HG03469 (cell line): ENCODE data around the gene HNRNPC.
"Not testable (repeated sequence)": the region's sequence is repeated elsewhere in the genome, so short reads cannot be mapped to it uniquely, and the experiment has no call there.

Source experiments
- ATAC-seq: cut with Tn5 transposase; IDR thresholded peaks from one replicate; pipeline ENCODE4 v1.9.1; 2021; ENCODE audit warnings: mild to moderate bottlenecking, moderate library complexity, moderate number of reproducible peaks; ENCODE audit not compliant: unreplicated experiment

The HNRNPC gene

GRCh38 chr14:21197418-21198205, 71.6 kb downstream of the HNRNPC start:
- ATAC-seq, result no peak

- ATAC-seq, result no peak
These were observed 74.6 kb downstream of the HNRNPC start for GRCh38 chr14:21194597-21194996.

- ATAC-seq, result no peak
These were observed 76.2 kb downstream of the HNRNPC start for GRCh38 chr14:21192875-21193535.

GRCh38 chr14:21192447-21192822, 76.8 kb downstream of the HNRNPC start:
- ATAC-seq, result no peak

- peak; percentile 88 for ATAC-seq
These were observed 77.3 kb downstream of the HNRNPC start for GRCh38 chr14:21191809-21192446.

GRCh38 chr14:21191261-21191808, 77.9 kb downstream of the HNRNPC start:
- no peak for ATAC-seq

GRCh38 chr14:21185491-21185890, 83.8 kb downstream of the HNRNPC start:
- ATAC-seq, result no peak

GRCh38 chr14:21184254-21184653, 85.0 kb downstream of the HNRNPC start:
- ATAC-seq, result no peak

GRCh38 chr14:21182166-21182565, 87.1 kb downstream of the HNRNPC start:
- ATAC-seq, result no peak

GRCh38 chr14:21171128-21171527, 98.1 kb downstream of the HNRNPC start:
- no peak for ATAC-seq

- no peak for ATAC-seq
These were observed 99.7 kb downstream of the HNRNPC start for GRCh38 chr14:21169573-21169972.

- no peak for ATAC-seq
These were observed 101.2 kb downstream of the HNRNPC start for GRCh38 chr14:21168055-21168454.

- ATAC-seq, result not testable (repeated sequence)
These were observed 103.6 kb downstream of the HNRNPC start for GRCh38 chr14:21165670-21166069.

GRCh38 chr14:21165002-21165605, 104.1 kb downstream of the HNRNPC start:
- ATAC-seq, result not testable (repeated sequence)

- no peak for ATAC-seq
These were observed 105.4 kb downstream of the HNRNPC start for GRCh38 chr14:21163871-21164291.

- ATAC-seq, result no peak
These were observed 107.2 kb downstream of the HNRNPC start for GRCh38 chr14:21162081-21162480.

GRCh38 chr14:21160061-21160610, 109.1 kb downstream of the HNRNPC start:
- no peak for ATAC-seq
